K562 (cell line): Measurements from ENCODE around the gene B3GALT4. TPM values are rescaled to one million over a fixed set of nuclear protein-coding genes. Genes with fewer than 3 reads are reported as not detected.

Source experiments
- BHLHE40 ChIP-seq: IDR thresholded peaks from 2 replicates; pipeline ENCODE4 v1.6.1; 2011; ENCODE audit warnings: low read length, improper control_type of control experiment
- CBFA2T2 ChIP-seq: fragments of 450-650 bp; conservative IDR thresholded peaks from 2 replicates; pipeline ENCODE4 v1.6.1; 2017; ENCODE audit warnings: mild to moderate bottlenecking
- CBX8 ChIP-seq: fragments of 200-600 bp; sonication (generic); IDR thresholded peaks from 2 replicates; pipeline ENCODE4 v1.6.1; 2012; ENCODE audit warnings: borderline replicate concordance, mixed run types, low read depth, mild to moderate bottlenecking, moderate library complexity, mixed read lengths, low read length, control low read depth, inconsistent platforms; ENCODE audit not compliant: poor library complexity, severe bottlenecking; ENCODE audit errors: extremely low read depth
- E2F3 ChIP-seq: fragments of 250-450 bp; sonication (Bioruptor Pico); IDR thresholded peaks from 2 replicates; pipeline ENCODE4 v1.4.0; 2020; ENCODE audit warnings: mild to moderate bottlenecking
- ELK1 ChIP-seq: sonication (generic); formaldehyde crosslinking; IDR thresholded peaks from 2 replicates; pipeline ENCODE4 v1.8.1; 2022; ENCODE audit warnings: missing genetic modification reagents
- FOXJ2 ChIP-seq: fragments of 200-800 bp; sonication (Bioruptor generic); IDR thresholded peaks from 2 replicates; pipeline ENCODE4 v1.6.1; 2016; ENCODE audit warnings: missing genetic modification characterization, missing compliant biosample characterization
- ILF3 ChIP-seq: fragments of 450-650 bp; IDR thresholded peaks from 2 replicates; pipeline ENCODE4 v1.6.1; 2018; ENCODE audit warnings: antibody characterized with exemption, mild to moderate bottlenecking, moderate library complexity, borderline replicate concordance
- NFE2 ChIP-seq: IDR thresholded peaks from 2 replicates; pipeline ENCODE4 v1.6.1; 2014; ENCODE audit warnings: antibody characterized with exemption, low read depth
- NR0B1 ChIP-seq: fragments of 450-650 bp; IDR thresholded peaks from one replicate; pipeline ENCODE4 v1.6.1; 2018; ENCODE audit warnings: mild to moderate bottlenecking, moderate library complexity; ENCODE audit not compliant: partially characterized antibody
- RBM25 ChIP-seq: fragments of 200-400 bp; formaldehyde crosslinking; IDR thresholded peaks from 2 replicates; pipeline ENCODE4 v1.6.1; 2018; ENCODE audit warnings: low read length, low read depth, moderate library complexity; ENCODE audit not compliant: severe bottlenecking
- SP2 ChIP-seq: IDR thresholded peaks from 2 replicates; pipeline ENCODE4 v1.6.1; 2011; ENCODE audit warnings: mild to moderate bottlenecking, low read depth, low read length, moderate library complexity; ENCODE audit not compliant: poor library complexity, severe bottlenecking; ENCODE audit errors: extremely low read depth
- TARDBP ChIP-seq: fragments of 450-650 bp; IDR thresholded peaks from 2 replicates; pipeline ENCODE4 v1.6.1; 2016
- TGIF2 ChIP-seq: sonication (generic); formaldehyde crosslinking; IDR thresholded peaks from 2 replicates; pipeline ENCODE4 v1.8.1; 2022; ENCODE audit warnings: mild to moderate bottlenecking, missing genetic modification reagents, moderate library complexity
- THRAP3 ChIP-seq: fragments of 450-650 bp; IDR thresholded peaks from 2 replicates; pipeline ENCODE4 v1.6.1; 2016; ENCODE audit warnings: mild to moderate bottlenecking, inconsistent platforms, borderline replicate concordance
- U2AF1 ChIP-seq: fragments of 200-400 bp; formaldehyde crosslinking; optimal IDR thresholded peaks from 2 replicates; pipeline ENCODE3; 2017; ENCODE audit warnings: mild to moderate bottlenecking, low read depth, low read length, moderate library complexity
- YBX1 ChIP-seq: fragments of 450-650 bp; IDR thresholded peaks from 2 replicates; pipeline ENCODE4 v1.7.1; 2016; ENCODE audit warnings: mild to moderate bottlenecking
- ZNF140 ChIP-seq: fragments of 250-450 bp; sonication (Bioruptor Pico); IDR thresholded peaks from 2 replicates; pipeline ENCODE4 v1.8.0; 2021; ENCODE audit warnings: moderate library complexity, mild to moderate bottlenecking, inconsistent platforms
- ZNF175 ChIP-seq: fragments of 200-800 bp; sonication (Bioruptor generic); IDR thresholded peaks from 2 replicates; pipeline ENCODE4 v1.6.1; 2016; ENCODE audit warnings: low read depth, mild to moderate bottlenecking, missing genetic modification characterization, missing compliant biosample characterization
- ZNF232 ChIP-seq: sonication (generic); formaldehyde crosslinking; IDR thresholded peaks from 2 replicates; pipeline ENCODE4 v1.8.0; 2022; ENCODE audit warnings: mild to moderate bottlenecking, missing genetic modification reagents
- ZNF57 ChIP-seq: fragments of 450-650 bp; formaldehyde crosslinking; IDR thresholded peaks from 2 replicates; pipeline ENCODE4 v1.4.0; 2020; ENCODE audit warnings: mild to moderate bottlenecking, moderate library complexity
- polyA plus RNA-seq, 8 experiments: library from polyadenylated mRNA; depleted of rRNA in 4 of 8; stranded (reverse) in 5 of 8; unstranded in 3 of 8; fragments of >200 nt; fragmentation: Nextera tagmentation in 2 of 8; fragmentation: Illumina TruSeq in 1 of 8; extraction: Ambion mirVana in 2 of 8; extraction: Trizol in 1 of 8; gene quantifications; 2 replicates each; pipeline versions ENCODE4 v1.2.1 to v1.2.3, GENCODE V29; 2011 to 2014; ENCODE audit warnings: inconsistent platforms in 1 of 8, missing spikeins in 1 of 8
- total RNA-seq, 7 experiments: library from RNA; depleted of rRNA in 6 of 7; stranded (reverse); fragments of >200 nt in 6 of 7; fragmentation: Illumina TruSeq in 2 of 7; extraction: Trizol in 2 of 7; gene quantifications; 2 replicates each; pipeline versions ENCODE4 v1.2.1 to v1.2.3, GENCODE V29; 2011 to 2021; ENCODE audit warnings: low replicate concordance in 1 of 7
- TF ChIP-seq, protein P1 (sequence below): sonication (generic); formaldehyde crosslinking; IDR thresholded peaks from 2 replicates; pipeline ENCODE4 v1.8.1; 2023; ENCODE audit warnings: mild to moderate bottlenecking, missing genetic modification reagents
- TF ChIP-seq, protein P2 (sequence below): fragments of 450-650 bp; IDR thresholded peaks from 2 replicates; pipeline ENCODE4 v1.6.1; 2017; ENCODE audit warnings: antibody characterized with exemption

B3GALT4 gene
- total and polyA plus RNA-seq, 9 of the 15 experiments (the other 6 are each of a cell fraction or from before 2014, with no cell fraction given), result 0.11 to 1.3 (median 0.53) TPM; not detected in 1

- TF ChIP-seq, protein P1, sequence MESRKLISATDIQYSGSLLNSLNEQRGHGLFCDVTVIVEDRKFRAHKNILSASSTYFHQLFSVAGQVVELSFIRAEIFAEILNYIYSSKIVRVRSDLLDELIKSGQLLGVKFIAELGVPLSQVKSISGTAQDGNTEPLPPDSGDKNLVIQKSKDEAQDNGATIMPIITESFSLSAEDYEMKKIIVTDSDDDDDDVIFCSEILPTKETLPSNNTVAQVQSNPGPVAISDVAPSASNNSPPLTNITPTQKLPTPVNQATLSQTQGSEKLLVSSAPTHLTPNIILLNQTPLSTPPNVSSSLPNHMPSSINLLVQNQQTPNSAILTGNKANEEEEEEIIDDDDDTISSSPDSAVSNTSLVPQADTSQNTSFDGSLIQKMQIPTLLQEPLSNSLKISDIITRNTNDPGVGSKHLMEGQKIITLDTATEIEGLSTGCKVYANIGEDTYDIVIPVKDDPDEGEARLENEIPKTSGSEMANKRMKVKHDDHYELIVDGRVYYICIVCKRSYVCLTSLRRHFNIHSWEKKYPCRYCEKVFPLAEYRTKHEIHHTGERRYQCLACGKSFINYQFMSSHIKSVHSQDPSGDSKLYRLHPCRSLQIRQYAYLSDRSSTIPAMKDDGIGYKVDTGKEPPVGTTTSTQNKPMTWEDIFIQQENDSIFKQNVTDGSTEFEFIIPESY (CRISPR knock-in tag), result no peak
- no peak for TF ChIP-seq TARDBP
- TF ChIP-seq ELK1 (CRISPR knock-in tag), result no peak
- no peak for TF ChIP-seq YBX1
- no peak for TF ChIP-seq E2F3 (CRISPR knock-in tag)
- peak; percentile 97 for TF ChIP-seq NFE2
- TF ChIP-seq BHLHE40, result 0 out of 2 replicates have a peak, but pooled peaks have one; percentile 28
- peak; percentile 47 for TF ChIP-seq SP2
- TF ChIP-seq, protein P2, sequence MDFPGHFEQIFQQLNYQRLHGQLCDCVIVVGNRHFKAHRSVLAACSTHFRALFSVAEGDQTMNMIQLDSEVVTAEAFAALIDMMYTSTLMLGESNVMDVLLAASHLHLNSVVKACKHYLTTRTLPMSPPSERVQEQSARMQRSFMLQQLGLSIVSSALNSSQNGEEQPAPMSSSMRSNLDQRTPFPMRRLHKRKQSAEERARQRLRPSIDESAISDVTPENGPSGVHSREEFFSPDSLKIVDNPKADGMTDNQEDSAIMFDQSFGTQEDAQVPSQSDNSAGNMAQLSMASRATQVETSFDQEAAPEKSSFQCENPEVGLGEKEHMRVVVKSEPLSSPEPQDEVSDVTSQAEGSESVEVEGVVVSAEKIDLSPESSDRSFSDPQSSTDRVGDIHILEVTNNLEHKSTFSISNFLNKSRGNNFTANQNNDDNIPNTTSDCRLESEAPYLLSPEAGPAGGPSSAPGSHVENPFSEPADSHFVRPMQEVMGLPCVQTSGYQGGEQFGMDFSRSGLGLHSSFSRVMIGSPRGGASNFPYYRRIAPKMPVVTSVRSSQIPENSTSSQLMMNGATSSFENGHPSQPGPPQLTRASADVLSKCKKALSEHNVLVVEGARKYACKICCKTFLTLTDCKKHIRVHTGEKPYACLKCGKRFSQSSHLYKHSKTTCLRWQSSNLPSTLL, result 0 out of 2 replicates have a peak, but pooled peaks have one; percentile 42
- TF ChIP-seq ZNF140 (CRISPR knock-in tag), result no peak
- TF ChIP-seq TGIF2 (CRISPR knock-in tag), result no peak
- no peak for TF ChIP-seq FOXJ2 (tag)
- TF ChIP-seq CBFA2T2, result no peak
- TF ChIP-seq THRAP3, result no peak; the same call in 1 of the 2 replicates
- TF ChIP-seq CBX8, result no peak
- no peak for TF ChIP-seq ZNF232 (CRISPR knock-in tag)
- no peak for TF ChIP-seq ZNF175 (CRISPR knock-in tag)
- TF ChIP-seq U2AF1, result no peak
- TF ChIP-seq ILF3, result no peak
- TF ChIP-seq RBM25, result no peak
- no peak for TF ChIP-seq NR0B1
- TF ChIP-seq ZNF57 (CRISPR knock-in tag), result no peak
Observed at GRCh38 chr6:33248932-33249731, 27.8 kb upstream of the B3GALT4 start (continued).
